ENCODE measurements around the gene PTTG1IP. TPM values are rescaled to one million over a fixed set of nuclear protein-coding genes. Genes with fewer than 3 reads are reported as not detected.
A peak's percentile ranks its signal among the peaks of the same experiment; 100 is the strongest.

PTTG1IP gene
- total and polyA plus RNA-seq, 10 of the 15 experiments (the other 5 are each of a cell fraction or from before 2014, with no cell fraction given) = 2.4 to 56.4 (median 44.4) TPM

- WGBS (ENCODE audit: insufficient coverage, insufficient replicate concordance, low lambda C conversion rate, missing lambda C conversion rate) = 100% methylated on average over 7 of the region's 7 CpGs
- no peak for ATAC-seq
- Histone ChIP-seq H3K36me3 (ENCODE audit: control insufficient read depth in 2 of 2, insufficient read depth in 2 of 2, low read length in 1 of 2) (peaks cover 9 to 12% of the 10 kb centered on the region in 2 experiments), H3K4me3 (no peak overlapping the region), H3K27ac (ENCODE audit: control insufficient read depth, insufficient read depth) (no peak overlapping the region), H3K9me3 (replicated peaks; ENCODE audit: control insufficient read depth, insufficient read depth, low read length) (no peaks in the 10 kb centered on the region), H3K79me2 (ENCODE audit: control insufficient read depth, insufficient read depth, low read length) (peaks cover 76% of the 10 kb centered on the region), H4K20me1 (ENCODE audit: control insufficient read depth, insufficient read depth) (peaks cover 14% of the 10 kb centered on the region), H2AFZ (ENCODE audit: control insufficient read depth, low read depth, low read length) (no peak overlapping the region), H3K27me3 (replicated peaks in 1 of 2; ENCODE audit: control insufficient read depth in 2 of 2, insufficient read depth in 2 of 2, low read length in 1 of 2) (no peaks in the 10 kb centered on the region), H3K4me2 (ENCODE audit: control insufficient read depth, insufficient read depth) (peak overlapping the region; percentile 50), H3K9ac (ENCODE audit: control insufficient read depth, insufficient read depth, low read length) (no peak overlapping the region), H3K4me1 (ENCODE audit: control insufficient read depth, insufficient read depth, low read length) (peaks cover 31% of the 10 kb centered on the region)
- no peak for FAIRE-seq
- RAD21 ChIA-PET (ENCODE audit: unreplicated experiment) = no interaction called here
- DNase-seq (ENCODE audit: low read depth, low spot score) = no peak
- in situ Hi-C loops (cut with MboI) = no loop called here
- intact Hi-C loops (cut with micrococcal nuclease; ENCODE audit: unreplicated experiment) = no loop called here
- POLR2A ChIA-PET = no interaction called here
- BruUV-seq (replicated peaks) = no TSS peak
- SMC1A ChIA-PET (ENCODE audit: uncharacterized antibody, unreplicated experiment) = interaction anchor here (0.6 to 1.5 kb wide), 2 partner anchors 59 to 71 kb away, joined by 3 read pairs; no protein-coding TSS in a partner anchor
- CTCF ChIA-PET = no interaction called here
- TF ChIP-seq, protein P1, sequence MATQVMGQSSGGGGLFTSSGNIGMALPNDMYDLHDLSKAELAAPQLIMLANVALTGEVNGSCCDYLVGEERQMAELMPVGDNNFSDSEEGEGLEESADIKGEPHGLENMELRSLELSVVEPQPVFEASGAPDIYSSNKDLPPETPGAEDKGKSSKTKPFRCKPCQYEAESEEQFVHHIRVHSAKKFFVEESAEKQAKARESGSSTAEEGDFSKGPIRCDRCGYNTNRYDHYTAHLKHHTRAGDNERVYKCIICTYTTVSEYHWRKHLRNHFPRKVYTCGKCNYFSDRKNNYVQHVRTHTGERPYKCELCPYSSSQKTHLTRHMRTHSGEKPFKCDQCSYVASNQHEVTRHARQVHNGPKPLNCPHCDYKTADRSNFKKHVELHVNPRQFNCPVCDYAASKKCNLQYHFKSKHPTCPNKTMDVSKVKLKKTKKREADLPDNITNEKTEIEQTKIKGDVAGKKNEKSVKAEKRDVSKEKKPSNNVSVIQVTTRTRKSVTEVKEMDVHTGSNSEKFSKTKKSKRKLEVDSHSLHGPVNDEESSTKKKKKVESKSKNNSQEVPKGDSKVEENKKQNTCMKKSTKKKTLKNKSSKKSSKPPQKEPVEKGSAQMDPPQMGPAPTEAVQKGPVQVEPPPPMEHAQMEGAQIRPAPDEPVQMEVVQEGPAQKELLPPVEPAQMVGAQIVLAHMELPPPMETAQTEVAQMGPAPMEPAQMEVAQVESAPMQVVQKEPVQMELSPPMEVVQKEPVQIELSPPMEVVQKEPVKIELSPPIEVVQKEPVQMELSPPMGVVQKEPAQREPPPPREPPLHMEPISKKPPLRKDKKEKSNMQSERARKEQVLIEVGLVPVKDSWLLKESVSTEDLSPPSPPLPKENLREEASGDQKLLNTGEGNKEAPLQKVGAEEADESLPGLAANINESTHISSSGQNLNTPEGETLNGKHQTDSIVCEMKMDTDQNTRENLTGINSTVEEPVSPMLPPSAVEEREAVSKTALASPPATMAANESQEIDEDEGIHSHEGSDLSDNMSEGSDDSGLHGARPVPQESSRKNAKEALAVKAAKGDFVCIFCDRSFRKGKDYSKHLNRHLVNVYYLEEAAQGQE (IDR thresholded peaks at IDR 0.05; ENCODE audit: low read depth, low read length) = no peak
- TF ChIP-seq GABPA (IDR thresholded peaks at IDR 0.05; ENCODE audit: low read depth) (no peak), TCF7 (IDR thresholded peaks at IDR 0.05; ENCODE audit: borderline replicate concordance) (no peak), POLR2A (IDR thresholded peaks at IDR 0.05; ENCODE audit: low read depth, low read length) (no peak), ZNF622 (IDR thresholded peaks at IDR 0.05) (no peak), ESRRA (IDR thresholded peaks at IDR 0.05; ENCODE audit: low read length) (no peak), CBFB (IDR thresholded peaks at IDR 0.05; ENCODE audit: low read depth) (no peak), CHD2 (IDR thresholded peaks at IDR 0.05; ENCODE audit: borderline replicate concordance, low read depth, low read length) (no peak), IRF3 (IDR thresholded peaks at IDR 0.05) (no peak), ZNF207 (IDR thresholded peaks at IDR 0.05; ENCODE audit: borderline replicate concordance) (no peak), RFX5 (IDR thresholded peaks at IDR 0.05; ENCODE audit: low read depth, low read length) (no peak), MYC (IDR thresholded peaks at IDR 0.05; ENCODE audit: insufficient read depth, insufficient read length, insufficient replicate concordance, low read length, severe bottlenecking) (no peak), NFYA (IDR thresholded peaks at IDR 0.05; ENCODE audit: borderline replicate concordance, low read depth, low read length) (no peak), ZNF217 (IDR thresholded peaks at IDR 0.05) (no peak)
- TF ChIP-seq, protein P2, sequence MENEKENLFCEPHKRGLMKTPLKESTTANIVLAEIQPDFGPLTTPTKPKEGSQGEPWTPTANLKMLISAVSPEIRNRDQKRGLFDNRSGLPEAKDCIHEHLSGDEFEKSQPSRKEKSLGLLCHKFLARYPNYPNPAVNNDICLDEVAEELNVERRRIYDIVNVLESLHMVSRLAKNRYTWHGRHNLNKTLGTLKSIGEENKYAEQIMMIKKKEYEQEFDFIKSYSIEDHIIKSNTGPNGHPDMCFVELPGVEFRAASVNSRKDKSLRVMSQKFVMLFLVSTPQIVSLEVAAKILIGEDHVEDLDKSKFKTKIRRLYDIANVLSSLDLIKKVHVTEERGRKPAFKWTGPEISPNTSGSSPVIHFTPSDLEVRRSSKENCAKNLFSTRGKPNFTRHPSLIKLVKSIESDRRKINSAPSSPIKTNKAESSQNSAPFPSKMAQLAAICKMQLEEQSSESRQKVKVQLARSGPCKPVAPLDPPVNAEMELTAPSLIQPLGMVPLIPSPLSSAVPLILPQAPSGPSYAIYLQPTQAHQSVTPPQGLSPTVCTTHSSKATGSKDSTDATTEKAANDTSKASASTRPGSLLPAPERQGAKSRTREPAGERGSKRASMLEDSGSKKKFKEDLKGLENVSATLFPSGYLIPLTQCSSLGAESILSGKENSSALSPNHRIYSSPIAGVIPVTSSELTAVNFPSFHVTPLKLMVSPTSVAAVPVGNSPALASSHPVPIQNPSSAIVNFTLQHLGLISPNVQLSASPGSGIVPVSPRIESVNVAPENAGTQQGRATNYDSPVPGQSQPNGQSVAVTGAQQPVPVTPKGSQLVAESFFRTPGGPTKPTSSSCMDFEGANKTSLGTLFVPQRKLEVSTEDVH (IDR thresholded peaks at IDR 0.05; ENCODE audit: low read depth, partially characterized antibody) = no peak
Observed at GRCh38 chr21:44868707-44869106, 4.8 kb downstream of the PTTG1IP start.
